ENCODE measurements around the gene NKAIN4.

The NKAIN4 gene

DNA sequence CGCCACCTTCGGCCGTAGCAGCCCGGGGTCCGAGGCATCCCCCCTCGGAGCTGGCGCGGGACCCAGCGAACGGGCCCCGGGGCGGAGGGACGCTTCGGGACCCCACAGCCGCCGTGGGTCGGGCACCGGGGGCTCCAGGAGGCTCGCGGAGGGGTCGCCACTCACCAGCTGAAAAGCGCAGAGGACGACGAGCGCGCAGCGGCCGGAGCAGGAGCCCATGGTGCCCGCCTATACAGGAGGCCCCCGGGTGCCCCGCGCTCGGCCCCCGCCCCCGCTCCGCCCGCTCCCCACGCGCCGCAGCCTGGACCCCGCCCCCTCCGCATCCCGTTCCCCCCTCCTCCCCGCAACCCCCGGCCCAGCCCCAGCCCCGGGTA lies at the start of gene NKAIN4:
NKAIN4 (minus strand) TSS at position 232 of the 374 bp plus-strand sequence; CDS start at position 219, 13 bp downstream.
- no peak for DNase-seq

DNA sequence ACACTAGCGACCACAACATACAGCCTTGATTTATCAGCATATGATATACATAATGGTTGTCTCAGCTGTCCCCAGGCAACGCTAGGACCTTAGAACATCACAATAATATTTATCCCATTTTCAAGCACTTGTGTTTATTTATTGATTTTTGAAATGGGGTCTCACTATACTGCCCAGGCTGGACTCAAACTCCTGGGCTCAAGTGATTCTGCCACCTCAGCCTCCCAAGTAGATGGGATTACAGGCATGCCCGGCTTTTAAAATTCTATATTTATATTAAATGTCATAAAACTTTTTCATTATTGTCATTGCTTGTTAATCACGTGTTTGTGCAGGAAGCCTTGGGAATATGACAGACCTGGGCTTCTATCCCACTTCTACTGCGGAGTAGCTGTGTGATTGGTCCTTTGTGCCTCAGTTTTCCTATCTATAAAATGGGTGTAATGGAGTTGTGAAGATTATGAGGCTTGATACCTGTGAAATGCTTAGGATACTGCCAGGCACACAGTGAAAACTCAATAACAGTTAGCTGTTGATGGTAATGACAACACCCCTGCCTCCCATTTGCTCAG lies 48.9 kb upstream of the NKAIN4 start:
- no peak for DNase-seq

GRCh38 chr20:63301671-63302070 lies 47.4 kb upstream of the NKAIN4 start:
- no peak for DNase-seq

- DNase-seq: no peak
Observed at GRCh38 chr20:63298731-63299312, 44.6 kb upstream of the NKAIN4 start.

GRCh38 chr20:63297796-63298572 lies 43.7 kb upstream of the NKAIN4 start:
- no peak for DNase-seq

- no peak for DNase-seq
Observed at GRCh38 chr20:63297371-63297781, 43.1 kb upstream of the NKAIN4 start.

DNA sequence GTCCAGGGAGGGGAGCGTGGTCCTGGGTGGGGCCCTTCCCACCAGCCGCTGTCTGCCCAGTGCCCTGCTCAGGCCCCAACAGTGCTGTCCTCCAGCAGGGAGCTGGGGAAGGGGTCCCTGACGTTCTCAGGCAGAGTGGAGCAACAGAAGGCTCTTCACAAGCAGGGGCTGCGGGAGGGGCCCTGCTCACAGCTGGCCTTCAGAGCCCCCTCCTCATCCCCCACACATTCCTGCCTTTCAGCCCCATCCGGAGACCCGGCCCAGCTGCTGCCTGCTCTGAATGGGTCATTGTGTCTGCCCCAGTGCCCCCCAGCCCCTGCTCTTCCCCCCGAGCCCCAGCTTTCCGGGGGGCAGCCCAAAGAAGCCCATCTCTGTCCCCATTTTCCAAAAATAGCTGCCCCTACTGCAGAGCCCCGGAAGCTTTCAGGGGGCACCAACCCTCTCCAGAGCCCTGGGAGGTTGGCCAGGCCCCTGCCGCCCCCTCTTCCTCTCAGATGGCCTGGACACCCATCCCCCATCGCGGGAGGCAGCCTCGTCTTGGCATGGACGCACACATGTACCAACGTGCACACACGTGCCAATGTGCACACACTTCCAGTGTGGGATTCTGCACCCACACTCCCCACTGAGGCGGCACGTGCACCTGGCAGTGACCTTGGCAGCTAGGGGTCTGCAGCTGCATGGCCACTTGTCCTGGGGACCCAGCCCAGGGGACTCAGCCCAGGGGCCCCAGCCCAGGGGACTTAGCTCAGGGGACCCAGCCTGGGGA lies 42.5 kb upstream of the NKAIN4 start:
- no peak for DNase-seq

DNA sequence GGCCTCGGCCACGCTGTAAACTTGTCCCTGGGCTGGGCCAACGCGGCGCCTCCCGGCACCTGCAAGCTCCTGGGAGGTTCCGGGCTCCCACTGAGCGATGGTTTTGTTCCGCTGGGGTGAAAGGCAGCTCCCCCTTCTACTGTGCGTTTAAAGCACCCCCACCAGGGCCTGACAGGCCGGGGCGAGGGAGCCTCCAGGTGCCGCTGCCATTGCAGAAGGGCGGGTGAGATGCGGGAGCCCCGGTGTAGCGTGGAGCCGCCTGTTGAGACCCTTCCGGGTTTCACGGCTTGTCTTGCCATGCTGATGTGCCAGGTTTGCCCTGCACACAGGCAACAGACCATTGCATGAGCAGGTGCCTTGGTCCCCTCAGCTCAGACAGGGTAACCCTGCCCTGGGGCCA lies 41.6 kb upstream of the NKAIN4 start:
- no peak for DNase-seq

GRCh38 chr20:63295422-63295821 lies 41.2 kb upstream of the NKAIN4 start:
- no peak for DNase-seq

GRCh38 chr20:63295018-63295417 lies 40.8 kb upstream of the NKAIN4 start:
- DNase-seq: no peak

- DNase-seq: no peak
Observed at GRCh38 chr20:63294536-63294900, 40.3 kb upstream of the NKAIN4 start.

- DNase-seq: no peak
Observed at GRCh38 chr20:63293871-63294535, 39.7 kb upstream of the NKAIN4 start.

GRCh38 chr20:63293456-63293855 lies 39.2 kb upstream of the NKAIN4 start:
- DNase-seq: no peak

DNA sequence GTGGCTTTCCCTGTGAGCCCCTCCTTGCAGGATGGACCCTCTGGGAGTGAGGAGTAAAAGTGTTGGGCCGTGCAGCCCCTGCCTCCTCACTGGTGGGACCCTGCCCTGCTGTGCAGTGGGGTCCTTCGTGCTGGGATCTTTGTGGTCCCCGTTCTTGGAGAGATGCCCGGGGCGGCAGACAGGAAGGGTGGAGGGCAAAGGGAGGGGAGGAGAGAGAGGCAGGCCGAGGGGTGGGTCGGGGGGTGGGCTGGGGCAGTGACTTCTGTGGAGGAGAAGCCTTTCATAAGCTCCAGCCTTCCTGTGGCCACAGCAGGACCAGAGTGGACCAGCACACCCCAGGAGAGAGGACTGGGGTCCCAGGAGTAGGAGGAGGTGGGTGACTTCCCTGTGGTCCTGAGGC lies 38.6 kb upstream of the NKAIN4 start, which contains the start of gene COL20A1:
COL20A1 (plus strand) TSS at position 283 of the 400 bp plus-strand sequence. CDS start 1,922 bp downstream, outside the sequence.
- DNase-seq: no peak

- no peak for DNase-seq
Observed at GRCh38 chr20:63292292-63292701, 38.0 kb upstream of the NKAIN4 start.

- DNase-seq: no peak
Observed at GRCh38 chr20:63291811-63292210, 37.5 kb upstream of the NKAIN4 start.

GRCh38 chr20:63290677-63291472 lies 36.6 kb upstream of the NKAIN4 start:
- peak; percentile 63 for DNase-seq

- DNase-seq: no peak
Observed at GRCh38 chr20:63290136-63290676, 35.9 kb upstream of the NKAIN4 start.

DNA sequence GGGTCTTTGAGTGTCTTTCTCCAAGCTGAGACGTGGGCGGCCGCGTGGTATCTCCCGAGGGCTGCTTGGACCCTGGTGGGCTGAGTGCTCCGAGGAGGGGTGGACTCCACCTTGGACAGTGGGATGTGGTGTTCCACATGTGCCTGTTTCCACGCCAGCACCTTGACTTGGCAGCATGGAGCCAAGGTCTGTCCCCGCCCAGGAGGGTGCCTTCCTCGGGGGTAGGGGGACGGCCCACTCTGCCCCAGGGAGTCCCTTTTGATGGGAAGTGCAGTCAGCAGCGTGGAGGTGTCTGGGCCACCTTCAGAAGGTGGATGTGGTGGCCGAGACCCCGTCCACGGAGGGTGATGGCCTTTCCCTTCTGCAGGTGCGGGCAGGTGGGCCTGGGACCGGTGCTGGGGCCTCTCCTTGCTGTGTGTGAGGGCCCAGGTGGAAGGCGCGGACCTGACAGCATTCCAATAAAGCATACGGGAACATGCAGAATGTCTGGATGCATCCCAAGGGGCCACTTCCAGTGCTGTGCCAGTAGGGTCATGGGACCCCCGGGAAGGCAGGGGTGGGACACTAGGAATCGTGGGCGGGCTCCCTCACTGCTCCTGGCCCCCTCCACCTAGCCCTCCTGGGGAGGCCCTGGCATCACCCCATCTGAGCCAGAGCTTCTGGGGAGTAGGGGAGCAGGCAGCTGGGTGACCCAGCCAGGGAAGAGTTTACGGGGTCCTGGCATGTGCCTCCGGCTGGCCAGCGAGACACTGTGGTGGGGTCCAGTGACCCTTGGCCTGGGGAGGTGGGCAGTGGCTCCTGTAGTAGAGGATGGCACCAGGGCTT lies 35.3 kb upstream of the NKAIN4 start:
- no peak for DNase-seq

DNA sequence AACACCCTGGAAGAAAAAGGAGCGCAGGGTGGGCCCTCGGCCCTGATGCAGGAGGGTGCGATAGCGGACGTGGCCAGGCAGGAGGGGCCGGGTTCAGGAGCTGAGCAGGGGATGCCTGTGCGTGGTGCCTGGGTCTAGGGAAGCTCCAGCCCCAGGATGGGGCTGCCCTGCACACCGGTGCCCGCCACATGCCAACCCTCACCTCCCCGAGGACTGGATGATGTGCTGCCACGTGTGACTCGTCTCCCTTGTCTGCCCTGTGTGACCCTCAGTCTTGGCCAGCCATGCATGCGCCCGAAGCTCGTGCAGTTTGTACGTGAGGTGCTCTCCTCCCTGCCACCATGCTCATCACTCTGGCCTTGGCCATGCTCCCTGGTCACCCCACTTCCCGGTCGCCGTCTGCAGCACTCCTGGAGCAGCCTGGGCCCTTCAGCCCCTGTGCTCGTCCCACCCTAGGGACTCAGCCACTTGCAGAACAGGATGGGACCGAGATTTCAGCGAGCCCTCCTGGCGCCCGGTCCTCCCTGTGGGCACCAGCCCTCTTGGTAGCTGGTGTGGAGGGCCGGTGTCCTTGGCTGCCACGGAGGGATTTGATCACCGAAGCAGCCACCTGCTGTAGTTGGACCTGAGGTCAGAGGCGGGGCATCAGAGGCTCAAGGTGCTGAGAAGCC lies 34.5 kb upstream of the NKAIN4 start:
- DNase-seq: no peak

All from activated CD4-positive, alpha-beta T cell treated with anti-CD3 and anti-CD28 coated beads, Interleukin-2, amount 50 U/mL, for 1 hour (primary cell).